HL-60/S4 (cell line): ENCODE data around the gene SLC17A5.
"Not testable (repeated sequence)": the region's sequence is repeated elsewhere in the genome, so short reads cannot be mapped to it uniquely, and the experiment has no call there.

Experiments
- in situ Hi-C: fragments of 300-500 bp; cut with MboI; formaldehyde crosslinking; loops from 2 replicates; pipeline ENCODE4 v1.14.3; 2022; ENCODE audit warnings: low sequenced_read_pairs

The SLC17A5 gene

DNA sequence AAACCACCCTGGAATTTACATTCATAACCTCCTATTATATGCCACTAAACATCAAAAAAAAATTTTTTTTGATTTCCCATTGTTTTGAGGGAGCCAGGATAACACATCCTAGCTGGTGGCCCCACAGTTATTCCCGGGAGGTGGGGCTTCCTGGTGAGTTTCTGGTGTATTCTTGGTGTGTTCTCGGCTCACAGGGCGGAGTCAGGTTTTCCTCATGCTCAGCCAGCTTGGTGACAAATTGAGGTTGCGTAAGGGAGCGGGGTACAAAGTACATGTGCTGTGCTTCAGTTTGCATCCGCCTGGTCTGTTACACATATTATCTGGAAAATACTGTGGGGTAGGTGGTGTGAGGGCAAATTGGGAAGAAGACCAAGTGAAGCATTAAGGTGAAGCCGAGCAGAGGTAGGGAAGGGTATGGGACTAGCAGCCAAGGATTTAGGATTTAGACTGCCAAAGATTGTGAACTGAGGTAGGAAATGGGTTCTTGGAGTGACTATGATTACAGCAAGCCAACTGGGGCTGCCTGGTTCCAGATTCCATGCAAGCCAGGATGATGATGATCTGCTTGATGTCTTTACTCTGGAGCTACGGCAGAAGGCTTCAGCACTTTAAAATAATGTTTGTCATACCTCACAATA, 86.7 kb downstream of the SLC17A5 start:
- in situ Hi-C loops, result no loop called here

DNA sequence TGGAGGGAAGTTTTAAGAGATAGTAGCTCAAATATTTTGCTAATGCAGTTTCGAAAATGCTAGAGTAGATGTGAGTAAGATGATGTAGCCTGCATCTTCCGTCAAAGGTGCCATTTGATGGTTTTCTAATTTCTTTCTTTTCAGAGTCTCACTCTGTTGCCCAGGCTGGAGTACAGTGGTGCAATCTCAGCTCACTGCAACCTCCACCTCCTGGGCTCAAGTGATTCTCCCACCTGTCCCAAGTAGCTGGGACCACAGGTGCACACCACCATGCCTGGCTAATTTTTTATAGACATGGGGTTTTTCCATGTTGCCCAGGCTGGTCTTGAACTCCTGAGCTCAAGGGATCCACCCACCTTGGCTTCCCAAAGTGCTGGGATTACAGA, 87.3 kb downstream of the SLC17A5 start:
- in situ Hi-C loops, result not testable (repeated sequence)

DNA sequence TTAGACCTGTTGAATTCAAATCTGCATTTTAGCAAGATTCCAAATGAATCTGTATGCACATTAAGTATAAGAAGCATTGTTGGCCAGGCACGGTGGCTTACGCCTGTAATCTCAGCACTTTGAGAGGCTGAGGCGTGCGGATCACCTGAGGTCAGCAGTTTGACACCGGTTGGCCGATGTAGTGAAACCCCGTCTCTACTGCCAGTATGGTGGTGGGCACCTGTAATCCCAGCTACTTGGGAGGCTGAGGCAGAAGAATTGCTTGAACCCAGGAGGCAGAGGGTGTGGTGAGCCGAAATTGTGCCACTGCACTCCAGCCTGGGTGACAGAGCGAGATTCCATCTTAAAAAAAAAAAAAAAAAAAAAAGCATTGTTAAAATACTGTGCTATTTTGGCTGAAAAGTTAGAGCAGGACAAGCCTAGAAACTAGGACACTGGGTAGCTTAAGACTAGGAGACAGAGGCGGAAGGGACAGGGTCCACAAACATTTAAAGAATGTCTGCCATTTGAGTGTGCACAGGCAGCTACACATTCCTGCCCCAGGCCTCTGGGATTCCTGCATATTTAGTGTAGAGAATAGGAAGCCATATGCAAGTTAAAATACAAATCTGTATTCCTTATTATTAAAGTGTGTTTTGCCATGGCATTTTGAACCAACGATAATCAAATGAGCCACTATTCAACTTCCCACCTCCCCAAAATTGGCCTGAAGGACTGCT, 87.9 kb downstream of the SLC17A5 start:
- in situ Hi-C loops, result no loop called here

DNA sequence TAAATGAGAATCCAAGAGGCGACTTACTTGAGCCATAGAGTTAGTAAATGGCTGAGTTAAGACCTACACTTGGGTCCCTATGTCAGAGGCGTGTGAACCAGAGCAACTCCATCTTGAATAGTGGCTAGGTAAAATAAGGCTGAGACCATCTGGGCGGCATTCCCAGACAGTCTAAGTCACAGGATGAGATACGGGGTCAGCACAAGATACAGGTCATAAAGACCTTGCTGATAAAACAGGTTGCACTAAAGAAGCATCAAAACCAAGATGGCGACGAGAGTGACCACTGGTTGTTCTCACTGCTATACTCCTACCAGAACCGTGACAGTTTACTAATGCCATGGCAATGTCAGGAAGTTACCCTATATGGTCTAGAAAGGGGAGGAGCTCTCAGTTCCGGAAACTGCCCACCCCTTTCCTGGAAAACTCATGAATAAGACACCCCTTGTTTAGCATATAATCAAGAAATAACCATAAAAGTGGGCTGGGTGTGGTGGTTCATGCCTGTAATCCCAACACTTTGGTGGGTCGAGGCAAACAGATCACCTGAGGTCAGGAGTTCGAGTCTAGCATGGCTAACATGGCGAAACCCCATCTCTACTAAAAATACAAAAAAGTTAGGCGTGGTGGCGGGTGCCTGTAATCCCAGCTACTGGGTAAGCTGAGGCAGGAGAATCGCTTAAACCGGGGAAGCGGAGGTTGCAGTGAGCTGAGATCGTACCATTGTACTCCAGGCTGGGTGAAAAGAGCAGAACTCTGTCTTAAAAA, 89.0 kb downstream of the SLC17A5 start:
- in situ Hi-C loops, result no loop called here

DNA sequence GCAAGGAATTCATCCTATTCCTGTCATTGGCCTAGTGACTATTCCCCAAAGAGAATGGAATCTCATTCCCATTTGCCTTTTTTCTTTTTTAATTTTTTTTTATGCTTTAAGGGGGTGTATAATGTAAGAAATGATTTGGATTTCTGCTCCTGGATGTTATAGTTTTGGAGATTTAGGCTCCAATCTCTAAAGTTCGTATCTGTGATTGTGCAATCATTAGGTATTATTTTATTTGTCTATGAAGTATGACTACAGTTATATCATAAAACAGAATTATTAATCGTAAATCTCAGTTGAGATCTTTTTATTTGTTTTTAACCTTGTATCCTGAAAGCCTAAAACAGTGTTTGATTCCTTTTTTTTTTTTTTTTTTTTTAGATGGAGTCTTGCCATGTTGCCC, 91.2 kb downstream of the SLC17A5 start:
- in situ Hi-C loops, result no loop called here

DNA sequence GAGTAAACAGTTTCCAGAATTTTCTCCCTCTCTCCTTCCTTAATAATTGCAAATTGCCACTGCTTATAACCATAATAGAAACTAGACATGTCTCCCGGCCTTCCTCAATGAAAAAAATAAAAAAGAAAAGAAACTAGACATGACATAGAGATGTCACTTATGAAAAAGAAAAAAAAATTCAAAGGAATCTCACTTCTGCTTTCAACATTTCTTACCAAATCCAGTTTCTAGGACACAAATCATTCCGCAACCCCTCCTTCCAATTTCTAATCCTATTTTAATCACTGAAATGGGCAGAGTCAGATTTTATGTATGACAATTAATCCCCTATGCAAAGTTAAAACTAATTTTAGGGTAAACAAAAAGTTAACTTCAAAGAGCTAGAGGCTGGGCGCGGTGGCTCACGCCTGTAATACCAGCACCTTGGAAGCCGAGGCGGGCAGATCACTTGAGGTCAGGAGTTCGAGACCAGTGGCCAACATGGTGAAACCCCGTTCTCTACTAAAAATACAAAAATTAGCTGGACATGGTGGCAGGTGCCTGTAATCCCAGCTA, 92.9 kb downstream of the SLC17A5 start:
- in situ Hi-C loops, result no loop called here

DNA sequence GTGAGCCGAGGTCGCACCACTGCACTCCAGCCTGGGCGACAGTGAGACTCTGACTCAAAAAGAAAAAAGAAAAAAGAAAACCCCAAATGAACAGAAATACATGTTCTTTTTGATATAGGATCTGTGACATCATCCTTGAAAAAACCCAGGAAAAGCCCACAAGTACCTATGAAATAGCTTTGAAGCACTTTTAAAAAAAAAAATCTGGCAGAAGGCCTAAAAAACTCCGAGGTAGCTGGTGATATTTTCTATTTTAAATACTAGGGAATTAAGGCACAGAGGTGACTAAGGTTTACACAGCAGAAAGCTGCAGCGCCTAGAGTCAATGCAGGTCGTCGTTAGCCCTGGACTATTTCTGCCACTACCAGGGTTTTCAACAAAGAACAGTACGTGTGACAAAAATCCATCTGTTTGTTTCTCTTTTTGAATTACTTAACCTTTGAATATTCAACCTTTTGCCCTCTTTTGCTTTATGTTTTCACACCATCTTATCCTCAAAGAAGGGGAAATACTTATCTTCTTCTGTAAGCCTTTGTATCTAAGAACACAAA, 93.5 kb downstream of the SLC17A5 start:
- in situ Hi-C loops, result no loop called here

DNA sequence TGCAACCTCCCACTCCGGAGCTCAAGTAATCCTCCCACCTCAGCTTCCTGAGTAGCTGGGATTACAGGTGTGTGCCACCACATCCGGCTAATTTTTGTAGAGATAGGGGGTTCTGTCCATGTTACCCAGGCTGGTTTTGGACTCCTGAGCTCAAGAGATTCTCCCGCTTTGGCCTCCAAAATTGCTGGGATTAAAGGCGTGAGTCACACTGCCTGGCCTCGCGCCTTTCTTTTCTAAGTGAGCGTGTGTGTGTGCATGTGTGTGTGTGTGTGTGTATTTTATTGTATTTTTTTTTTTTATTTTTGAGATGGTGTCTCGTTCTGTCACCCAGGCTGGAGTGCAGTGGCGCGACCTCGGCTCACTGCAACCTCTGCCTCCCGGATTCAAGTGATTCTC, 94.4 kb downstream of the SLC17A5 start:
- in situ Hi-C loops, result not testable (repeated sequence)

DNA sequence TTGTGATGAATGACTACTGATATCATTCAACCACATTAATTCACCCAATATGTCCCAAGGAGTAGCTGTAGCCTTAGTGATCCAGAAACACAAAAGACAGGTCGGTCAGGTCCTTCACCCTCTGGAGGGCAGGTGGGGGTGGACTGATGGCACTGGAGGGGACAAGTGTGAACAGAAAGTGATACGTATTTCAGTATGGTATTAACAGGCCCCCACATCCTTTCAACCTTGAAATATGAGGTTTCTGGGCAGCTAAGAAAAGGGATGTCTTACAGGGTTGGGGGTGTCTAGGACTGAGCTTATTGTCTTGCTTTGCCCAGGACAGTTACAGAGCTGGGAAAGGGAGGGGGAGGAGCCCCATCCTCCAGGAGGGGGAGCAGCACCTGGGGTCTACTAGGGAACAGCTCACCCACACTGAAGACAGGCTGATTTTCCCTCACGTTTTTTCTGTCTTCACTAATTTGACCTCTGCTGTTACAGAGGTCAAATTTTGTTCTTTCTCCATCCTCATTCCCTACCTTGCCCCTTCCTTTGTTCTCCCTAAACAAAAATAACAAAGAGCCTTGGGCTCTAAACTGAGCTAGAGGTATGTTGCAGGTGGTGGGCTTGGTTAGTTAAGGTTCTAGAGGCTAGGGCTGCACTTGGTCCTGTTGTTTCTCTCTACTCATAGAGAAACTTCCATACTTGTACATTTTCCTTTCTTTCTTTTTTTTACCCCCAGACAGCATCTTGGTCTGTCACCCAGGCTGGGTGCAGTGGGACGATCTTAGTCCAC, 95.0 kb downstream of the SLC17A5 start:
- in situ Hi-C loops, result no loop called here

DNA sequence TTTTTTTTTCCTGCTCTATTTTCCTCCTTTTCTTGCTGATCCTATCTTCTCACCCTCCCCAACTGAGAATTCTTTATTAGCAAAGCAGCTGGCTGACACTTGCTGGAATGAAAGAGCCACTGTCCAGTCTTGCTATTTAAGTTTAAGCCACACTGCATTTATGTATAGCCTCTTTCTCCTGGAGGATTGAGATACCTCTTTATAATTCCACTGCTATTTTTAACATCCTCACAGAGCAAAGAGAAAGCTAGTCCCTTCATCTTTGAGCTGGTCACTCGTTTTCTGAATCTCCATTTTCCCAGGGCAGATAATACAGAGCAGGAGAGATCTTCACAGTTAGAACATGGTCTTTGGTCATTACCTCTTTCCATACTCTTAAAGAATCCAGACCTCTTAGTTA, 97.0 kb downstream of the SLC17A5 start:
- in situ Hi-C loops, result no loop called here

DNA sequence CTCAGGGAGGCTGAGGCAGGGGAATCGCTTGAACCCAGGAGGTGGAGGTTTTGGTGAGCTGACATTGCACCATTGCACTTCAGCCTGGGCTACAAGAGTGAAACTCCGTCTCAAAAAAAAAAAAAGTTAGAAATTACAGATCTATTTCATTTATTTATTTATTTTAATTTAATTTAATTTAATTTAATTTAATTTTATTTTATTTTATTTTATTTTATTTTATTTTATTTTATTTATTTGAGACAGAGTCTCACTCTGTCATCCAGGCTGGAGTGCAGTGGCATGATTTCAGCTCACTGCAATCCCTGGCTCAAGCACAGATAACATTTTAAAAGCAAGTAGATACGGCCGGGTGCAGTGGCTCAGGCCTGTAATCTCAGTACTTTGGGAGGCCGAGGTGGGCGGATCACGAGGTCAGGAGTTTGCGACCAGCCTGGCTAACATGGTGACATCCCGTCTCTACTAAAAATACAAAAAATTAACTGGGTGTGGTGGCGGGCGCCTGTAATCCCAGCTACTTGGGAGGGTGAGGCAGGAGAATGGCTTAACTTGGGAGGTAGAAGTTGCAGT, 98.3 kb downstream of the SLC17A5 start:
- in situ Hi-C loops, result not testable (repeated sequence)

DNA sequence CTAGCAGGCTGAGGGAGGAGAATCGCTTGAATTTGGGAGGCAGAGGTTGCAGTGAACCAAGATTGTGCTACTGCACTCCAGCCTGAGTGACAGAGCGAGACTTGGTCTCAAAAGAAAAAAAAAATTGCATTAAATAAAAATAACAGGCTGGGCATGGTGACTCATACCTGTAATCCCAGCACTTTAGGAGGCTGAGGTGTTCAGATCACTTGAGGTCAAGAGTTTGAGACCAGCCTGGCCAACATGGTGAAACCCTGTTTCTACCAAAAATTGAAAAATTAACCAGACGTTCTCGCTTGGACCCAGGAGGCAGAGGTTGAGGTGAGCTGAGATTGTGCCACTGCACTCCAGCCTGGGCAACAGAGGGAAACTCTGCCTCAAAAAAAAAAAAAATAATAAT, 102.7 kb downstream of the SLC17A5 start:
- in situ Hi-C loops, result not testable (repeated sequence)

DNA sequence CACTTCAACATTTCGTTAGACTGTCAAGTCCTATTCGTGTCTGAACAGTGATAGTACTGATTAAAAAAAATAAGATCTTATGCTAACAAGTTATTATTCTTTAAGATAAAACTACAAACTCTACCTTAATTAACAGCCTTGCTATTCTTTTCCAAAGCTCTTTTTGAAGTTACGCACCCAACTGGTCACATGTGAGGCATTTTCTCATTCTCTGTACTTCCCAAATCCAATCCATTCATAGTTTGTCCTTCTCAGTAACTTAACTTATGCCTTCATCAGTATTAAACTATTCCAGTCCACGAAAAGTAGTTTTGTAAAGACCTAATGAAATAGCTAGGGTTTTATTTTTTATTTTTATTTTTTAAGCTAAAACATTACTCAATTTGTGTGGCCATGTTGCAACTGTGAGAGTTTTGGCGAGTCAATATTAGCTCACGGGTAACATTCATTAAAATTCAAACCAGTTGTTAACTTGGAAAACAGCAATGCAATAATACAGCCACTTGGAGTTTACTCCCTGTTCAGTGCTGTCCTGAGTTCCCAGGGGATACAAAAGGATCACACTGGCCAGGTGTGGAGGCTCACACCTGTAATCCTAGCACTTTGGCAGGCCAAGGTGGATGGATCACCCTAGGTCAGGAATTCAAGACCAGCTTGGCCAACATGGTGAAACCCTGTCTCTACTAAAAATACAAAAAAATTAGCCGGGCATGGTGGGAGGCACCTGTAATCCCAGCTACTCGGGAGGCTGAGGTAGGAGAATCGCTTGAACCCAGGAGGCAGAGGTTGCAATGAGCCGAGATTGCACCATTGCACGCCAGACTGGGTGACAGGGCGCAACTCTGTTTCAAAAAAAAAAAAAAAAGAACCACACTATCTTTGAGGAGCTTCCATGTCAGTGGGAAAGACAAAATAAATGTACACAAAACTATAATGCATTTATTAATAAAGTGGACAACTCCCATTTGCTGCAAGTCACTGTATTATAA, 105.0 kb downstream of the SLC17A5 start:
- in situ Hi-C loops, result no loop called here

DNA sequence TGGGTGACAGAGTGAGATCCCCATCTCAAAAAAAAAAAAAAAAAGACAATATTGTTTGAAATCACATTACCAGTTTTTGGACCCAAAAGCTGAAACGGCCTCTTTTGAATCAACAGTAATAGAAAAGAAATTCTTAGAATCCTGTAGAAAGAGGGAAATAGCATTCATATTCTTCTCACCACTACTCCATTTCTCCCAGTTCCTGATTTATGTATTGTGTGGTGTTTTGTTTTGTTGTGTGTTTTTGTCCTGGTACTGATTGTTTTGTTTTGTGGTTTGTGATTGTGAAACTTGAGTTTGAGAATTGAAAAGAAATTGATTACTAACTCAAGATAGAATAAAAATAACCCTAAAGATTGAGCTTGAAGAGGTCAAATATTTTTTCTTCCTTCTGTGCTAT, 106.8 kb downstream of the SLC17A5 start:
- in situ Hi-C loops, result no loop called here
